K562 (cell line): ENCODE data around the gene MSL2. TPM values are rescaled to one million over a fixed set of nuclear protein-coding genes. Genes with fewer than 3 reads are reported as not detected.

Experiments used
- ATAC-seq: fragments of 200-7000 bp; cut with Tn5 transposase; 3 replicates; pipeline ENCODE4 v1.9.1; 2020; ENCODE audit warnings: moderate library complexity
- BruUV-seq: library from RNA; stranded (reverse); fragments of 400-500 nt; replicated peaks from 2 replicates; lab custom pipeline; 2021; lab: Mats Ljungman, UMichigan
- CTCF ChIA-PET: fragments of 300-600 bp; formaldehyde crosslinking; extraction: SDS; loops from one replicate; lab custom pipeline; 2021; ENCODE audit warnings: low intra/inter-chr PET ratio; lab: Yijun Ruan, JAX
- POLR2A ChIA-PET: fragments of 300-600, 350-650 bp; sonication (Branson Sonifier 250); formaldehyde crosslinking; extraction: SDS; loops from one replicate; lab custom pipeline; 2021; ENCODE audit warnings: antibody characterized with exemption, inconsistent platforms; lab: Yijun Ruan, JAX
- DNase-seq, 4 experiments: peaks; one replicate each; pipeline versions ENCODE4 v3.0.0 to v3.0.0-alpha.2; 2011 to 2018; ENCODE audit warnings: low spot score in 3 of 4, mixed read lengths in 3 of 4; ENCODE audit errors: extremely low read depth in 1 of 4
- FAIRE-seq: peaks from 2 replicates; lab custom pipeline; 2011; peaks lifted over from hg19 to GRCh38; lab: Jason Lieb, UNC
- H2AFZ ChIP-seq: 2 replicates; pipeline ENCODE4 v1.6.0; 2011; ENCODE audit warnings: low read depth, low read length, control low read depth, inconsistent platforms
- H3K27ac ChIP-seq: fragments of 200-600 bp; 3 replicates; pipeline ENCODE4 v1.8.0; 2011; ENCODE audit warnings: low read depth, mild to moderate bottlenecking, control low read depth, inconsistent platforms, low read length, moderate library complexity, mixed read lengths; ENCODE audit errors: extremely low read depth
- H3K27me3 ChIP-seq, 2 experiments: fragments of 300-600 bp in 1 of 2; 2 replicates in 1 of 2; 3 replicates in 1 of 2; pipeline versions ENCODE4 v1.6.0 to v1.8.0; 2011; ENCODE audit warnings: inconsistent platforms in 2 of 2, low read length in 2 of 2, mild to moderate bottlenecking in 1 of 2, mixed read lengths in 1 of 2, moderate library complexity in 1 of 2; ENCODE audit not compliant: control insufficient read depth in 2 of 2, insufficient read depth in 2 of 2
- H3K36me3 ChIP-seq: fragments of 300-600 bp; 3 replicates; pipeline ENCODE4 v1.8.0; 2011; ENCODE audit warnings: mild to moderate bottlenecking, low read length, inconsistent platforms; ENCODE audit not compliant: control insufficient read depth, insufficient read depth
- H3K4me1 ChIP-seq, 2 experiments: fragments of 200-600 bp in 1 of 2; replicated peaks in 1 of 2; 2 replicates in 1 of 2; 3 replicates in 1 of 2; pipeline versions ENCODE4 v1.5.1 to v1.8.0; 2011; ENCODE audit warnings: inconsistent platforms in 2 of 2, low read length in 2 of 2, mild to moderate bottlenecking in 1 of 2, mixed read lengths in 1 of 2, moderate library complexity in 1 of 2; ENCODE audit not compliant: control insufficient read depth in 2 of 2, insufficient read depth in 2 of 2
- H3K4me2 ChIP-seq: 2 replicates; pipeline ENCODE4 v1.6.1; 2011; ENCODE audit warnings: low read length, control low read depth, inconsistent platforms, mixed read lengths; ENCODE audit not compliant: insufficient read depth
- H3K4me3 ChIP-seq: fragments of 200-600 bp; sonication (generic), shearing (Covaris generic); 2 replicates; pipeline ENCODE4 v1.5.1; 2016; ENCODE audit warnings: control low read depth, inconsistent platforms
- H3K79me2 ChIP-seq: fragments of 200-600 bp; 3 replicates; pipeline ENCODE4 v1.8.0; 2011; ENCODE audit warnings: low read length, inconsistent platforms; ENCODE audit not compliant: control insufficient read depth, insufficient read depth
- H3K9ac ChIP-seq, 2 experiments: 2 replicates each; pipeline versions ENCODE4 v1.6.0 to v1.6.1; 2011; ENCODE audit warnings: low read depth in 2 of 2, low read length in 2 of 2, control low read depth in 1 of 2, inconsistent platforms in 1 of 2, mild to moderate bottlenecking in 1 of 2, mixed read lengths in 1 of 2; ENCODE audit not compliant: insufficient read depth in 1 of 2
- H3K9me1 ChIP-seq: one replicate; pipeline ENCODE4 v1.6.0; 2011; ENCODE audit warnings: inconsistent platforms, mild to moderate bottlenecking, low read length, moderate library complexity; ENCODE audit not compliant: control insufficient read depth, insufficient read depth
- H3K9me3 ChIP-seq: replicated peaks from 2 replicates; pipeline ENCODE4 v1.5.1; 2011; ENCODE audit warnings: low read depth, low read length, inconsistent platforms; ENCODE audit not compliant: control insufficient read depth, insufficient read depth
- H4K20me1 ChIP-seq: replicated peaks from 2 replicates; pipeline ENCODE4 v1.6.1; 2011; ENCODE audit warnings: low read length, inconsistent platforms, mixed read lengths; ENCODE audit not compliant: control insufficient read depth, insufficient read depth
- BRCA1 ChIP-seq, 2 experiments: fragments of 450-650 bp in 1 of 2; sonication (generic) in 1 of 2; formaldehyde crosslinking in 1 of 2; IDR thresholded peaks; 2 replicates each; pipeline versions ENCODE4 v1.5.0 to v1.6.1; 2017 to 2020; ENCODE audit warnings: mild to moderate bottlenecking in 1 of 2, missing genetic modification reagents in 1 of 2
- CEBPB ChIP-seq: fragments of 450-650 bp; IDR thresholded peaks from 2 replicates; pipeline ENCODE4 v1.6.1; 2016; ENCODE audit warnings: missing genetic modification characterization, missing compliant biosample characterization
- GTF2A2 ChIP-seq: IDR thresholded peaks from 2 replicates; pipeline ENCODE4 v1.6.1; 2016; ENCODE audit warnings: mild to moderate bottlenecking, missing genetic modification characterization, missing compliant biosample characterization
- HNRNPL ChIP-seq: fragments of 200-400 bp; formaldehyde crosslinking; IDR thresholded peaks from 2 replicates; pipeline ENCODE4 v1.6.1; 2017; ENCODE audit warnings: low read depth, mild to moderate bottlenecking, low read length
- KDM2B ChIP-seq: fragments of 250-450 bp; sonication (Bioruptor Pico); IDR thresholded peaks from 2 replicates; pipeline ENCODE4 v1.8.0; 2021; ENCODE audit warnings: mild to moderate bottlenecking, moderate library complexity
- KDM4B ChIP-seq, 2 experiments: fragments of 450-650 bp in 1 of 2; sonication (generic) in 1 of 2; IDR thresholded peaks; 2 replicates each; pipeline ENCODE4 v1.6.1; 2016 to 2017; ENCODE audit warnings: borderline replicate concordance in 2 of 2, antibody characterized with exemption in 1 of 2, low read depth in 1 of 2, mild to moderate bottlenecking in 1 of 2
- MIER1 ChIP-seq: fragments of 450-650 bp; IDR thresholded peaks from 2 replicates; pipeline ENCODE4 v1.6.1; 2016; ENCODE audit warnings: antibody characterized with exemption, mild to moderate bottlenecking, low read depth
- NELFE ChIP-seq: IDR thresholded peaks from 2 replicates; pipeline ENCODE4 v1.6.1; 2011; ENCODE audit warnings: mild to moderate bottlenecking; ENCODE audit not compliant: insufficient read depth, insufficient read length
- SMAD3 ChIP-seq: fragments of 450-650 bp; formaldehyde crosslinking; conservative IDR thresholded peaks from 2 replicates; pipeline ENCODE4 v1.4.0; 2020; ENCODE audit warnings: mild to moderate bottlenecking
- ZNF212 ChIP-seq: fragments of 450-650 bp; formaldehyde crosslinking; IDR thresholded peaks from 2 replicates; pipeline ENCODE4 v1.4.0; 2020; ENCODE audit warnings: mild to moderate bottlenecking
- WGBS: fragments of 100-300 bp; shearing (Covaris generic); methylation state at CpG from one replicate; pipeline ENCODE4 v1.1.6; 2016; ENCODE audit warnings: low coverage, mixed read lengths; ENCODE audit not compliant: insufficient coverage; ENCODE audit errors: missing lambda C conversion rate; 5-methylcytosine and 5-hydroxymethylcytosine counted together
- in situ Hi-C: fragments of 300-500 bp; cut with MboI; formaldehyde crosslinking; loops from 4 replicates; pipeline ENCODE4 v1.15.0; 2018; ENCODE audit warnings: inconsistent platforms, mixed read lengths
- intact Hi-C: fragments of 100-400 bp; cut with micrococcal nuclease; formaldehyde crosslinking; loops from 2 replicates; pipeline ENCODE4 v1.14.2; 2022
- polyA plus RNA-seq, 8 experiments: library from polyadenylated mRNA; depleted of rRNA in 4 of 8; stranded (reverse) in 5 of 8; unstranded in 3 of 8; fragments of >200 nt; fragmentation: Nextera tagmentation in 2 of 8; fragmentation: Illumina TruSeq in 1 of 8; extraction: Ambion mirVana in 2 of 8; extraction: Trizol in 1 of 8; gene quantifications; 2 replicates each; pipeline versions ENCODE4 v1.2.1 to v1.2.3, GENCODE V29; 2011 to 2014; ENCODE audit warnings: inconsistent platforms in 1 of 8, missing spikeins in 1 of 8
- total RNA-seq, 7 experiments: library from RNA; depleted of rRNA in 6 of 7; stranded (reverse); fragments of >200 nt in 6 of 7; fragmentation: Illumina TruSeq in 2 of 7; extraction: Trizol in 2 of 7; gene quantifications; 2 replicates each; pipeline versions ENCODE4 v1.2.1 to v1.2.3, GENCODE V29; 2011 to 2021; ENCODE audit warnings: low replicate concordance in 1 of 7
- TF ChIP-seq, protein P1 (sequence below): fragments of 250-450 bp; sonication (Bioruptor Pico); IDR thresholded peaks from 2 replicates; pipeline ENCODE4 v1.4.0; 2020; ENCODE audit warnings: borderline replicate concordance
- TF ChIP-seq, protein P2 (sequence below): fragments of 450-650 bp; IDR thresholded peaks from 2 replicates; pipeline ENCODE4 v1.6.1; 2018; ENCODE audit not compliant: partially characterized antibody

MSL2 gene
- total and polyA plus RNA-seq, 9 of the 15 experiments (the other 6 are each of a cell fraction or from before 2014, with no cell fraction given) = 1.9 to 19.9 (median 9.1) TPM

DNA sequence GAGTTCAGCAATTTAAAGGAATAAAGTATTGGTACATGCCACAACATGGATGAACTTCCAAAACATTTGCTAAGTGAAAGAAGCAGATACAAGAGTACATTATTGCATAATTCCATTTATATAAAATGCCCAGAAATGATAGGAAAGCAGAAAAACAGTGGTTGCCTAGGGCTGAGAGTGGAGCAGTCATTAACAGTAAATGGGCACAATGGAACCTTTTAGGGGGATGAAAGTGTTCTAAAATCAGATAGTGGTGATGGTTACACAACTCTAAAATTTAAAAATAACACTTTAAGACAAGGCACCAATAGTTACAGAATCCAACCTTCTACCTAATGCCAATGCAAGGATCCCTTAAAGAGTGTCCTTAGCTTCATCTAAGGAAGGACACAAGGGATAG lies 34.6 kb downstream of the MSL2 start:
- ChIA-PET POLR2A (no interaction called here), CTCF (no interaction called here)
- Histone ChIP-seq H3K4me1 (peaks cover 2% of the 10 kb centered on the region in 2 experiments; a peak in 3 of 5 replicates), H4K20me1 (peaks cover 2% of the 10 kb centered on the region; the same call in 1 of the 2 replicates), H3K9me3 (no peaks in the 10 kb centered on the region), H3K9ac (no peak overlapping the region), H3K27ac (no peak overlapping the region), H3K9me1 (no peaks in the 10 kb centered on the region), H3K27me3 (no peaks in the 10 kb centered on the region), H3K4me3 (no peak overlapping the region), H3K4me2 (no peak overlapping the region), H3K79me2 (peaks cover 96% of the 10 kb centered on the region), H2AFZ (no peak overlapping the region), H3K36me3 (no peaks in the 10 kb centered on the region)
- in situ Hi-C loops = no loop called here
- DNase-seq = no peak
- ATAC-seq = no peak
- BruUV-seq = no TSS peak
- peak; percentile 34 for TF ChIP-seq CEBPB
- no peak for TF ChIP-seq HNRNPL
- intact Hi-C loops = no loop called here
- FAIRE-seq = no peak

DNA sequence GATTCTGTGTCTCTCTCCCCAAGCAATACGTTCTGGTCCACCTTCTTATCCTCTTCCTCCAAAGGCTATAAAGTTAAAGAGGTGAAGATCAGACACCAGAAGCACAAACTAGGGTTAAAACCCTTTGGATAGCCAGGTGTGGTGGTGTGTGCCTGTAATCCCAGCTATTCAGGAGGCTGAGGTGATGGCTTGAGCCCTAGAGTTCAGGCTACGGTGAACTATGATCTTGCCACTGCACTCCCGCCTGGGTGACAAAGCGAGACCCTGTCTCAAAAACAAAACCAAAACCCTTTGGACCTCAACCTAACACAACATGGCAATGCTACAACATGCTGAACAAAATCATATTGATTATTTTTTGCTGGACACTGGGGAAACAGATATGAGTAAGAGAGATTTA lies 43.2 kb downstream of the MSL2 start:
- FAIRE-seq = no peak
- ChIA-PET POLR2A (no interaction called here), CTCF (no interaction called here)
- Histone ChIP-seq H4K20me1 (no peaks in the 10 kb centered on the region; the same call in 1 of the 2 replicates), H3K9me1 (peaks cover 4% of the 10 kb centered on the region), H3K4me1 (peaks cover 0 to 4% of the 10 kb centered on the region in 2 experiments; a peak in 1 of 5 replicates), H3K9ac (no peak overlapping the region), H3K9me3 (no peaks in the 10 kb centered on the region), H3K79me2 (peaks cover 94% of the 10 kb centered on the region), H3K4me3 (no peak overlapping the region), H2AFZ (no peak overlapping the region), H3K4me2 (no peak overlapping the region), H3K27ac (no peak overlapping the region), H3K36me3 (peaks cover 44% of the 10 kb centered on the region; the same call in 2 of the 3 replicates), H3K27me3 (no peaks in the 10 kb centered on the region)
- intact Hi-C loops = no loop called here
- ATAC-seq = no peak
- WGBS = 93% methylated on average over 2 of the region's 4 CpGs
- no peak for DNase-seq
- BruUV-seq = no TSS peak
- in situ Hi-C loops = no loop called here
- TF ChIP-seq KDM4B (IDR thresholded peaks at IDR 0.05; ENCODE audit: borderline replicate concordance in 2 of 2, low read depth in 1 of 2) (no peak), GTF2A2 (tag) (no peak), NELFE (no peak), MIER1 (no peak), BRCA1 (IDR thresholded peaks at IDR 0.05) (no peak), BRCA1 (CRISPR knock-in tag; IDR thresholded peaks at IDR 0.05) (no peak), SMAD3 (CRISPR knock-in tag) (no peak), KDM2B (CRISPR knock-in tag) (no peak), ZNF212 (CRISPR knock-in tag) (no peak)
- TF ChIP-seq, protein P1, sequence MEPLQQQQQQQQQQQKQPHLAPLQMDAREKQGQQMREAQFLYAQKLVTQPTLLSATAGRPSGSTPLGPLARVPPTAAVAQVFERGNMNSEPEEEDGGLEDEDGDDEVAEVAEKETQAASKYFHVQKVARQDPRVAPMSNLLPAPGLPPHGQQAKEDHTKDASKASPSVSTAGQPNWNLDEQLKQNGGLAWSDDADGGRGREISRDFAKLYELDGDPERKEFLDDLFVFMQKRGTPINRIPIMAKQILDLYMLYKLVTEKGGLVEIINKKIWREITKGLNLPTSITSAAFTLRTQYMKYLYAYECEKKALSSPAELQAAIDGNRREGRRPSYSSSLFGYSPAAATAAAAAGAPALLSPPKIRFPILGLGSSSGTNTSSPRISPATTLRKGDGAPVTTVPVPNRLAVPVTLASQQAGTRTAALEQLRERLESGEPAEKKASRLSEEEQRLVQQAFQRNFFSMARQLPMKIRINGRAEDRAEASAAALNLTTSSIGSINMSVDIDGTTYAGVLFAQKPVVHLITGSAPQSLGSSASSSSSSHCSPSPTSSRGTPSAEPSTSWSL (CRISPR knock-in tag) = no peak
- TF ChIP-seq, protein P2, sequence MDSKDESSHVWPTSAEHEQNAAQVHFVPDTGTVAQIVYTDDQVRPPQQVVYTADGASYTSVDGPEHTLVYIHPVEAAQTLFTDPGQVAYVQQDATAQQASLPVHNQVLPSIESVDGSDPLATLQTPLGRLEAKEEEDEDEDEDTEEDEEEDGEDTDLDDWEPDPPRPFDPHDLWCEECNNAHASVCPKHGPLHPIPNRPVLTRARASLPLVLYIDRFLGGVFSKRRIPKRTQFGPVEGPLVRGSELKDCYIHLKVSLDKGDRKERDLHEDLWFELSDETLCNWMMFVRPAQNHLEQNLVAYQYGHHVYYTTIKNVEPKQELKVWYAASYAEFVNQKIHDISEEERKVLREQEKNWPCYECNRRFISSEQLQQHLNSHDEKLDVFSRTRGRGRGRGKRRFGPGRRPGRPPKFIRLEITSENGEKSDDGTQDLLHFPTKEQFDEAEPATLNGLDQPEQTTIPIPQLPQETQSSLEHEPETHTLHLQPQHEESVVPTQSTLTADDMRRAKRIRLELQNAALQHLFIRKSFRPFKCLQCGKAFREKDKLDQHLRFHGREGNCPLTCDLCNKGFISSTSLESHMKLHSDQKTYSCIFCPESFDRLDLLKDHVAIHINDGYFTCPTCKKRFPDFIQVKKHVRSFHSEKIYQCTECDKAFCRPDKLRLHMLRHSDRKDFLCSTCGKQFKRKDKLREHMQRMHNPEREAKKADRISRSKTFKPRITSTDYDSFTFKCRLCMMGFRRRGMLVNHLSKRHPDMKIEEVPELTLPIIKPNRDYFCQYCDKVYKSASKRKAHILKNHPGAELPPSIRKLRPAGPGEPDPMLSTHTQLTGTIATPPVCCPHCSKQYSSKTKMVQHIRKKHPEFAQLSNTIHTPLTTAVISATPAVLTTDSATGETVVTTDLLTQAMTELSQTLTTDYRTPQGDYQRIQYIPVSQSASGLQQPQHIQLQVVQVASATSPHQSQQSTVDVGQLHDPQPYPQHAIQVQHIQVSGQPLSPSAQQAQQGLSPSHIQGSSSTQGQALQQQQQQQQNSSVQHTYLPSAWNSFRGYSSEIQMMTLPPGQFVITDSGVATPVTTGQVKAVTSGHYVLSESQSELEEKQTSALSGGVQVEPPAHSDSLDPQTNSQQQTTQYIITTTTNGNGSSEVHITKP = no peak
